ENCODE results near the gene MOXD1.
A peak's percentile ranks its signal among the peaks of the same experiment; 100 is the strongest.

MOXD1 gene

GRCh38 chr6:132259070-132259469 lies 142.2 kb downstream of the MOXD1 start:
- no peaks in the 10 kb centered on the region for H3K27me3 ChIP-seq (ENCODE audit: insufficient read depth, low read depth)
- H3K79me2 ChIP-seq (ENCODE audit: insufficient read depth, low read depth): no peaks in the 10 kb centered on the region
- no peak overlapping the region for H2AFZ ChIP-seq (ENCODE audit: low read depth)
- no peak overlapping the region for H3K4me2 ChIP-seq
- no peak overlapping the region for H3K4me3 ChIP-seq (IDR thresholded peaks at IDR 0.05; ENCODE audit: insufficient read depth, low read depth, low read length)
- no peak overlapping the region for H3K27ac ChIP-seq
- TF ChIP-seq CTCF (conservative IDR thresholded peaks at IDR 0.05; ENCODE audit: low read depth, low read length): 0 out of 2 replicates have a peak, but pooled peaks have one; percentile 16
- H4K20me1 ChIP-seq (ENCODE audit: insufficient read depth): no peaks in the 10 kb centered on the region
- H3K36me3 ChIP-seq (ENCODE audit: insufficient read depth): no peaks in the 10 kb centered on the region
- H3K9ac ChIP-seq: no peak overlapping the region
- no peaks in the 10 kb centered on the region for H3K4me1 ChIP-seq (ENCODE audit: low read depth, poor library complexity, severe bottlenecking)

GRCh38 chr6:132257561-132257960 lies 143.7 kb downstream of the MOXD1 start:
- Histone ChIP-seq H2AFZ (ENCODE audit: low read depth) (no peak overlapping the region), H3K27ac (no peak overlapping the region), H3K36me3 (ENCODE audit: insufficient read depth) (no peaks in the 10 kb centered on the region), H3K9ac (no peak overlapping the region), H3K79me2 (ENCODE audit: insufficient read depth, low read depth) (no peaks in the 10 kb centered on the region), H3K4me2 (no peak overlapping the region), H3K27me3 (ENCODE audit: insufficient read depth, low read depth) (no peaks in the 10 kb centered on the region), H3K4me3 (IDR thresholded peaks at IDR 0.05; ENCODE audit: insufficient read depth, low read depth, low read length) (no peak overlapping the region), H4K20me1 (ENCODE audit: insufficient read depth) (no peaks in the 10 kb centered on the region), H3K4me1 (ENCODE audit: low read depth, poor library complexity, severe bottlenecking) (no peaks in the 10 kb centered on the region)
- no peak for TF ChIP-seq CTCF (conservative IDR thresholded peaks at IDR 0.05; ENCODE audit: low read depth, low read length)

- H2AFZ ChIP-seq (ENCODE audit: low read depth): no peak overlapping the region
- no peak overlapping the region for H3K4me2 ChIP-seq
- H3K27me3 ChIP-seq (ENCODE audit: insufficient read depth, low read depth): no peaks in the 10 kb centered on the region
- no peak overlapping the region for H3K4me3 ChIP-seq (IDR thresholded peaks at IDR 0.05; ENCODE audit: insufficient read depth, low read depth, low read length)
- H3K79me2 ChIP-seq (ENCODE audit: insufficient read depth, low read depth): no peaks in the 10 kb centered on the region
- H3K4me1 ChIP-seq (ENCODE audit: low read depth, poor library complexity, severe bottlenecking): no peaks in the 10 kb centered on the region
- no peak for TF ChIP-seq CTCF (conservative IDR thresholded peaks at IDR 0.05; ENCODE audit: low read depth, low read length)
- no peaks in the 10 kb centered on the region for H3K36me3 ChIP-seq (ENCODE audit: insufficient read depth)
- no peaks in the 10 kb centered on the region for H4K20me1 ChIP-seq (ENCODE audit: insufficient read depth)
- H3K27ac ChIP-seq: no peak overlapping the region
- no peak overlapping the region for H3K9ac ChIP-seq
Measured at GRCh38 chr6:132256457-132256856, 144.8 kb downstream of the MOXD1 start.

- Histone ChIP-seq H2AFZ (ENCODE audit: low read depth) (no peak overlapping the region), H3K4me1 (ENCODE audit: low read depth, poor library complexity, severe bottlenecking) (no peaks in the 10 kb centered on the region)
Measured at GRCh38 chr6:132253906-132254305, 147.4 kb downstream of the MOXD1 start.

More at GRCh38 chr6:132253906-132254305, 147.4 kb downstream of the MOXD1 start:
- Histone ChIP-seq H3K9ac (no peak overlapping the region), H3K27ac (no peak overlapping the region), H3K4me3 (IDR thresholded peaks at IDR 0.05; ENCODE audit: insufficient read depth, low read depth, low read length) (no peak overlapping the region), H3K4me2 (no peak overlapping the region), H3K36me3 (ENCODE audit: insufficient read depth) (no peaks in the 10 kb centered on the region), H3K79me2 (ENCODE audit: insufficient read depth, low read depth) (no peaks in the 10 kb centered on the region), H3K27me3 (ENCODE audit: insufficient read depth, low read depth) (no peaks in the 10 kb centered on the region), H4K20me1 (ENCODE audit: insufficient read depth) (no peaks in the 10 kb centered on the region)
- TF ChIP-seq CTCF (conservative IDR thresholded peaks at IDR 0.05; ENCODE audit: low read depth, low read length): no peak
